Endothelial cell of umbilical vein (primary cell): Measurements from ENCODE around the gene CCDC82.
A peak's percentile ranks its signal among the peaks of the same experiment; 100 is the strongest.

Source experiments
- CTCF ChIP-seq, 2 donors: IDR thresholded peaks; 1 replicate in 1 of 2; 2 replicates in 1 of 2; pipeline ENCODE4 v1.5.1; 2011; ENCODE audit warnings: low read length in 2 of 2, mild to moderate bottlenecking in 2 of 2, moderate library complexity in 2 of 2, control low read depth in 1 of 2, inconsistent platforms in 1 of 2, low read depth in 1 of 2; ENCODE audit not compliant: insufficient read depth in 1 of 2; ENCODE audit errors: extremely low read depth in 1 of 2
- POLR2A ChIP-seq: IDR thresholded peaks from 2 replicates; pipeline ENCODE4 v1.6.1; 2012; ENCODE audit warnings: low read depth, mild to moderate bottlenecking, control low read depth, low read length
- POLR2AphosphoS5 ChIP-seq: IDR thresholded peaks from 2 replicates; pipeline ENCODE4 v1.6.1; 2012; ENCODE audit warnings: low read depth, mild to moderate bottlenecking, control low read depth, low read length, moderate library complexity; ENCODE audit not compliant: insufficient read depth

- peak; percentile 69 for TF ChIP-seq POLR2AphosphoS5
- TF ChIP-seq CTCF (IDR thresholded peaks at IDR 0.05; ENCODE audit: extremely low read depth in 1 of 2, insufficient read depth in 1 of 2, low read depth in 1 of 2, low read length in 2 of 2), result no peak
- peak; percentile 55 for TF ChIP-seq POLR2A
These were observed 75.2 kb downstream of the CCDC82 start for GRCh38 chr11:96314326-96315020.
